ENCODE data around the gene TSEN2. TPM values are rescaled to one million over a fixed set of nuclear protein-coding genes. Genes with fewer than 3 reads are reported as not detected.

The TSEN2 gene
- total RNA-seq, 4 donors from 2014 or later = 8.1 to 39.9 (median 32.6) TPM

DNA sequence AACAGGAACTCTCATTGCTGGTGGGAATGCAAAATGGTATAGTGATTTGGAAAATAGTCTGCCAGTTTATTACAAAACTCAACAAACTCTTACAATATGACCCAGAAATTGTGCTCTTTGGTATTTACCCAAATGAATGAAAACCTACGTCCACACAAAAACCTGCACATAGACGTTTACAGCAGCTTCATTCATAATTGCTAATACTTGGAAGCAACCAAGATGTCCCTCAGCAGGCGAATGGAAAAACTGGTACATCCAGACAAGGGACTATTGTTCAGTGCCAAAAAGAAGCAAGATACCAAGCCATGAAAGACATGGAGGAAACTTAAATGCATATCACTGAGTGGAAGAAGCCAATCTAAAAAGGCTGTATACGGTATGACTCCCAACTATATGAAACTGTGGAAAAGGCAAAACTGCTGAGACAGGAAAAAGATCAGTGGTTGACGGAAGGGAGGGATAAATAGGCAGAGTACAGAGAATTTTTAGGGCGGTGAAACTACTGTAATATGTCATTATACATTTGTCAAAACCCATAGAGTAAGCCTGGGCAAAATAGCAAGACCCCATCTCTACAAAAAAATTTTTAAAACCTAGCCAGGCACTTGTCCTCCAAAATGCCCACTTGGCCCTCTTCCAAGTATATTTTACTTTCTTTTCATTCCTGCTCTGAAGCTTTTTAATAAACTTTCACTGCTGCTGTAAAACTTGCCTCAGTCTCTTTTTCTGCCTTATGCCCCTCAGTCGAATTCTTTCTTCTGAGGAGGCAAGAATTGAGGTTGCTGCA is 65.9 kb downstream of the TSEN2 start:
- TF ChIP-seq, protein P1, sequence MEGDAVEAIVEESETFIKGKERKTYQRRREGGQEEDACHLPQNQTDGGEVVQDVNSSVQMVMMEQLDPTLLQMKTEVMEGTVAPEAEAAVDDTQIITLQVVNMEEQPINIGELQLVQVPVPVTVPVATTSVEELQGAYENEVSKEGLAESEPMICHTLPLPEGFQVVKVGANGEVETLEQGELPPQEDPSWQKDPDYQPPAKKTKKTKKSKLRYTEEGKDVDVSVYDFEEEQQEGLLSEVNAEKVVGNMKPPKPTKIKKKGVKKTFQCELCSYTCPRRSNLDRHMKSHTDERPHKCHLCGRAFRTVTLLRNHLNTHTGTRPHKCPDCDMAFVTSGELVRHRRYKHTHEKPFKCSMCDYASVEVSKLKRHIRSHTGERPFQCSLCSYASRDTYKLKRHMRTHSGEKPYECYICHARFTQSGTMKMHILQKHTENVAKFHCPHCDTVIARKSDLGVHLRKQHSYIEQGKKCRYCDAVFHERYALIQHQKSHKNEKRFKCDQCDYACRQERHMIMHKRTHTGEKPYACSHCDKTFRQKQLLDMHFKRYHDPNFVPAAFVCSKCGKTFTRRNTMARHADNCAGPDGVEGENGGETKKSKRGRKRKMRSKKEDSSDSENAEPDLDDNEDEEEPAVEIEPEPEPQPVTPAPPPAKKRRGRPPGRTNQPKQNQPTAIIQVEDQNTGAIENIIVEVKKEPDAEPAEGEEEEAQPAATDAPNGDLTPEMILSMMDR (IDR thresholded peaks at IDR 0.05) = no peak
- no peak for TF ChIP-seq POLR2A (IDR thresholded peaks at IDR 0.05)
- Histone ChIP-seq H3K27ac (no peak overlapping the region), H3K4me1 (peaks cover 0 to 9% (median 0%) of the 10 kb centered on the region in 4 donors), H3K36me3 (no peaks in the 10 kb centered on the region), H3K9me3 (no peaks in the 10 kb centered on the region), H3K4me3 (no peak overlapping the region), H3K27me3 (no peaks in the 10 kb centered on the region)
- no peak for DNase-seq

DNA sequence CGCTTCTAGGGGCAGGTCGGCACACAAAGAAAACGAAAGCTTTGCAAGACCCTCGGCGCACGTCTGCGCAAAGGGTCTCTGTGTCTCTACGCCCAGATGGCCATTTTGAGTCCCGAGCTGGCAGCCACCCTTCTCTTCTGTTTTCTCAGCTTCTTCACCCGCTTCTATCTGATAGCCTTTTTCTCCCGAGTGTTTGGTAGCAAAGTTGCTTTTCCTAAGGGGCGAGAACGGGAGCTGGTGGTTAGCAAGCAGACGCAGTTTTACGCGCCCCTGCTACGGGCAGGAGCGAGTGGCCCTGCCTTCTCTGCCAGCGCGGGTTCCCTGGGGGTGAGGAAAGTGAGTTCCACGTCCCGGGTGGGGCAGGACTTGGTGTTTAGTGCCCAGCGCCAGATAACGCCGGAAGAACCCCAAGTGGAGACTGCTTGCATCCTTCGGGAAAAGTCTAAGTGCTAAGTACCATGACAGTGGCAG is 69.7 kb downstream of the TSEN2 start:
- no peaks in the 10 kb centered on the region for H3K9me3 ChIP-seq
- H3K36me3 ChIP-seq = no peaks in the 10 kb centered on the region
- H3K27ac ChIP-seq = no peak overlapping the region
- peak in 2 of 3 donors; percentile 50 to 60 for DNase-seq
- H3K4me1 ChIP-seq = peaks cover 0 to 25% (median 2%) of the 10 kb centered on the region in 4 donors
- TF ChIP-seq POLR2A (IDR thresholded peaks at IDR 0.05) = no peak
- TF ChIP-seq, protein P1 (IDR thresholded peaks at IDR 0.05) = no peak
- H3K27me3 ChIP-seq = no peaks in the 10 kb centered on the region
- peak overlapping the region; percentile 21 to 46 (median 38) for H3K4me3 ChIP-seq

DNA sequence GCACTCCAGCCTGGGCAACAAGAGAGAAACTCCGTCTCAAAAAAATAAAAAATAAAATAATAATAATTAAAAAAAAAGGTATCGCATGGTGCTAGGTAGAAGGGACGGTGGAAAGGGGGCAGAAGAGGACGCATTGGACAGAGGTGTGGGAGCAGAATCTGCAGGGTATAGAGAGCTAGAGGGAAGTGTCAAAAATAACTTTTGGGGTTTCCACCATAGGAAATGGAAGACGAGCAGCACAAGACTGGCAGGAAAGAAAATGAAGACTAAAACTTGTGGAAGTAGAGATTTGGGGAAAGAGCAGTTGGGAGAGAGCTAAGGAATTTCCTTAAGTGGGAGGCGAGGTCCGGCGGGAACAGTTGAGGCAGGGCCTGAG is 72.0 kb downstream of the TSEN2 start:
- Histone ChIP-seq H3K4me1 (peaks cover 0 to 47% (median 2%) of the 10 kb centered on the region in 4 donors), H3K27ac (peak overlapping the region; percentile 90 to 95 (median 94)), H3K36me3 (no peaks in the 10 kb centered on the region), H3K27me3 (no peaks in the 10 kb centered on the region), H3K4me3 (peak overlapping the region; percentile 71 to 91 (median 75)), H3K9me3 (no peaks in the 10 kb centered on the region)
- no peak for TF ChIP-seq POLR2A (IDR thresholded peaks at IDR 0.05)
- TF ChIP-seq, protein P1 (IDR thresholded peaks at IDR 0.05) = no peak
- DNase-seq = no peak

DNA sequence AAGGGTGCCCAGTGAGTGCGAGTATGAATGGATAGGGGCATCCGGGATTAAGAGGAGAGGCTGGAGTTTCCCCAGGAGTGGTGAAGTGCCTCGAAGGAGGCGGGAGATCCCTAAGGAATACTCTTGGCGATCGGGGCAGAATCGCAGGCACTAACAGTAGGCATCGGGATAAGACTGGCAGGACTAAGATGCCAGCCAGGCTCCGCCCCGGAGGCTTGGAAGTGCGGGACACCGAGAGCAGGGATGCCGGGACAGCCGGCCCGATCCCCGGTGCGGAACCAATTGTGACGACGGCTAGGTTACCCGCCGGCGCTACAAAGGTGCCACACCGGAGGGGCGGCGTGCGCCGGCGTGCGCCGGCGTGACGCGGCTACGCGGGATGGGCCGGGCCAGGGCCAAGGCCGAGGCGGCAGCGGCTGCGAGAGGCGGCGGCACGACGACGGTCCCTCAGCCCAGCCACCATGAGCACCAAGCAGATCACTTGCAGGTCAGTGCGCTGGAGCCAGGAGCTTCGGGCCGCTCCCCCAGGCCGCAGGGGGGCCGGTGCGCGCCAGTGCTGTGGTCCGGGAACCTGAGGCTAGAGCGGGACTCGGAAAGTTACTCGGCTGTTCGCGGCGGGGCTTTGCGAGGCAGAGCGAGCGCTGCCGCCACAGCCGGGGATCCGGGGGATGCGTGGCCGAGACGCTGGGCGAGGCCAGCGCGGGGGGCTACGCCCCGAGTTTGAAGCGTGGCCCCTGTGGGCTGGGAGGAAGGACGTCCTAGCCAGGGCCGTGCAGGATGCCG is 72.6 kb downstream of the TSEN2 start, which contains the start of gene MKRN2:
TSS of gene MKRN2 (plus strand) at position 398 of the 783 bp plus-strand sequence. CDS start at position 462, 64 bp downstream.
- H3K9me3 ChIP-seq = no peaks in the 10 kb centered on the region
- TF ChIP-seq POLR2A (IDR thresholded peaks at IDR 0.05) = peak; percentile 98
- TF ChIP-seq, protein P1 (IDR thresholded peaks at IDR 0.05) = peak in 1 of 6 experiments; percentile 4
- H3K4me1 ChIP-seq = peaks cover 0 to 48% (median 2%) of the 10 kb centered on the region in 4 donors
- H3K27ac ChIP-seq = peak within 1 kb of the TSS; percentile 90 to 95 (median 94)
- peak; percentile 71 to 96 (median 93) for DNase-seq
- H3K36me3 ChIP-seq = no peaks in the 10 kb centered on the region
- peak within 1 kb of the TSS; percentile 71 to 91 (median 75) for H3K4me3 ChIP-seq
- no peaks in the 10 kb centered on the region for H3K27me3 ChIP-seq

DNA sequence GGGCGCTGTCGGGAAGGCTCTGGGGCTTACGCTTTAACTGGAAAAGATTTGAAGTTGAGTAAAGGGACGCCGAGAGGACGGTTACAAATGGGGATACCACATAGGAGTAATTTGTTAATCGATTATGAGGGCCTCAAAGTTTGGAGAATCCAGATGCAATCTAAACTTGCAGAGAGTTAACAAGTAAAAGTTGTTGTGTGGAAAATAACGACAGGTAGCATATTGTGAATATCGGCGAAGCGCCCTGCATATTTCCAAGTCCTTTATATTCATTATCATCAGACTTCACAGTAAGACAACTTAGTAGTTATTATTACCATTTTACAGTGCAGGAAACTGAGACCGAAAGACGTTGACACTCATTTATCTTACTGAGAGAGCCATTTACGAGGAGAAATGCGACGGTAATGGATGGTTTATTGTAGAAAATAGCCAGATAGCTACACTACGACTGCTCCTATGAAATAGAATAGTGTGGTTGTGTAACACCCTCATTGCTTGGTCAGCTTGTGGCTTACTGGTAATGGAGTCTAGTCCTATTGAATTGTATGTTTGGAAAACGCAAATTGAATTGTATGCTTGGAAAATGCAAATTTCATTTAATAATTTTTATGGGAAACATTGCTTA is 73.3 kb downstream of the TSEN2 start:
- Histone ChIP-seq H3K9me3 (no peaks in the 10 kb centered on the region), H3K27me3 (no peaks in the 10 kb centered on the region), H3K4me1 (peaks cover 0 to 52% (median 2%) of the 10 kb centered on the region in 4 donors), H3K4me3 (peak overlapping the region; percentile 71 to 91 (median 75)), H3K27ac (peak overlapping the region; percentile 90 to 95 (median 94)), H3K36me3 (no peaks in the 10 kb centered on the region)
- no peak for DNase-seq
- no peak for TF ChIP-seq POLR2A (IDR thresholded peaks at IDR 0.05)
- TF ChIP-seq, protein P1 (IDR thresholded peaks at IDR 0.05) = no peak
